Bronchial epithelial cell (primary cell): ENCODE data around the gene NT5DC2. TPM values are rescaled to one million over a fixed set of nuclear protein-coding genes. Genes with fewer than 3 reads are reported as not detected.

Experiments
- DNase-seq: peaks from one replicate; pipeline ENCODE4 v3.0.0-alpha.2; 2010; ENCODE audit warnings: low read depth
- FAIRE-seq: peaks from 2 replicates; lab custom pipeline; 2011; peaks lifted over from hg19 to GRCh38; lab: Jason Lieb, UNC
- H3K27me3 ChIP-seq: 2 replicates; pipeline ENCODE4 v1.5.1; 2011; ENCODE audit warnings: low read length; ENCODE audit not compliant: control insufficient read depth, insufficient read depth
- H3K36me3 ChIP-seq: 2 replicates; pipeline ENCODE4 v1.5.1; 2011; ENCODE audit warnings: low read length; ENCODE audit not compliant: control insufficient read depth, insufficient read depth
- H3K4me3 ChIP-seq: 2 replicates; pipeline ENCODE4 v1.5.1; 2011; ENCODE audit warnings: mild to moderate bottlenecking, low read depth, low read length, control low read depth
- total RNA-seq: library from RNA; depleted of rRNA; stranded (reverse); fragments of >200 nt; gene quantifications from 2 replicates; pipeline ENCODE4 v1.2.1, GENCODE V29; 2014
- TF ChIP-seq, protein P1 (sequence below): IDR thresholded peaks from 2 replicates; pipeline ENCODE4 v1.5.1; 2011; ENCODE audit warnings: mild to moderate bottlenecking, moderate library complexity, low read length, control low read depth, inconsistent platforms; ENCODE audit not compliant: insufficient read depth, severe bottlenecking

Gene NT5DC2
- total RNA-seq, 1 donor from 2014 or later: 29.7 TPM

- Histone ChIP-seq H3K36me3 (peaks cover 8% of the 10 kb centered on the region), H3K27me3 (no peaks in the 10 kb centered on the region), H3K4me3 (no peak overlapping the region)
- FAIRE-seq (no peak), DNase-seq (peak; percentile 51)
- TF ChIP-seq, protein P1, sequence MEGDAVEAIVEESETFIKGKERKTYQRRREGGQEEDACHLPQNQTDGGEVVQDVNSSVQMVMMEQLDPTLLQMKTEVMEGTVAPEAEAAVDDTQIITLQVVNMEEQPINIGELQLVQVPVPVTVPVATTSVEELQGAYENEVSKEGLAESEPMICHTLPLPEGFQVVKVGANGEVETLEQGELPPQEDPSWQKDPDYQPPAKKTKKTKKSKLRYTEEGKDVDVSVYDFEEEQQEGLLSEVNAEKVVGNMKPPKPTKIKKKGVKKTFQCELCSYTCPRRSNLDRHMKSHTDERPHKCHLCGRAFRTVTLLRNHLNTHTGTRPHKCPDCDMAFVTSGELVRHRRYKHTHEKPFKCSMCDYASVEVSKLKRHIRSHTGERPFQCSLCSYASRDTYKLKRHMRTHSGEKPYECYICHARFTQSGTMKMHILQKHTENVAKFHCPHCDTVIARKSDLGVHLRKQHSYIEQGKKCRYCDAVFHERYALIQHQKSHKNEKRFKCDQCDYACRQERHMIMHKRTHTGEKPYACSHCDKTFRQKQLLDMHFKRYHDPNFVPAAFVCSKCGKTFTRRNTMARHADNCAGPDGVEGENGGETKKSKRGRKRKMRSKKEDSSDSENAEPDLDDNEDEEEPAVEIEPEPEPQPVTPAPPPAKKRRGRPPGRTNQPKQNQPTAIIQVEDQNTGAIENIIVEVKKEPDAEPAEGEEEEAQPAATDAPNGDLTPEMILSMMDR: no peak
Observed at GRCh38 chr3:52495777-52496602, 37.7 kb downstream of the NT5DC2 start.

DNA sequence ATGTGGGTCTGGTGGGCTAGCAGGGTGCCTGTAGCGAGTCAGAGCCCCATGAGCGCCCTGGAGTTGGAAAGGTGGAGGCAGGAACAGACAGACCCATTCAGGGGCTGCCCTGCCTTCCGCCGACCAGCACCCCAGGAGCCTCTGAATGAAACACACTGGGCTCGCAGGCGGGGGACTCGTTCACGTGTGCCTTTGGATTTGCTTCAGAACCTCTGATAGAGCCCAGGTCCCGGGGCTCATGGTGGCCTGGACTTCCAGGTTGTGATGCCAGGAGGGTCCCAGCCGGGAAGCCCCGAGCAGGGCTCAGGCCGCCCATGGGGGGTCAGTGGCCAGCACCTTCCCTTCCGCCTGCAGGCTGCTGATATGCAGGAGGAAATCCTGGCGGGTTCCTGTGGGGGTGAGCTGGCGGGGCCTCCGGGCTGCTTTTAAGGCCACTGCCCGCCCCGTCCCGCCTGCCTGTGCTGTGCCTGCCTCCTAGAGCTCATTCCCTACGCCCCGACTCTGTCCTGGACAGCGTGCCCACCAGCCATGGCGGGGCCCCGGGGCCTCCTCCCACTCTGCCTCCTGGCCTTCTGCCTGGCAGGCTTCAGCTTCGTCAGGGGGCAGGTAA lies 38.7 kb downstream of the NT5DC2 start, which contains the start of gene STAB1:
STAB1 (plus strand) TSS at position 453 of the 610 bp plus-strand sequence; CDS start at position 529, 76 bp downstream.
- Histone ChIP-seq H3K27me3 (no peaks in the 10 kb centered on the region), H3K36me3 (peaks cover 15% of the 10 kb centered on the region), H3K4me3 (no peak within 1 kb of the TSS)
- TF ChIP-seq, protein P1: no peak
- FAIRE-seq (no peak), DNase-seq (no peak)

DNA sequence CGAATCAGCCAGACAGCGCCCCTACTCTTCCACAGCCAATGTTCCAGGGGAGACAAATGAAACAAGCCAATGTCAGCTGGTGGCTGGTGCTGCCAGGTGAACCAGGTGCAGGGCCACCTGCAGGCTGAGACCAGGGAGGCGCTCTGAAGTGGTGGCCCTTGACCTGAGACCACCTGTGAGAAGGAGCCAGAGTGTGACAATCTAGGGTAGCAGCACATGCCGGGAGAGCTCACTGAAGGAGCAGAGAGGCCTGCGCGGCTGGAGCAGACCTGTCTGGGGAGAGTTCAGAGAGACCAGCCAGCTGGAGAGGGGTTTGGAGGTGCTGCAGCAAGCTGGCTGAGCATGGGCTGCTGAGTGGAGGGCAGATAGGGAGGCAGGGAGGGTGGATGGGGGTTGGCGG lies 39.2 kb downstream of the NT5DC2 start:
- DNase-seq: no peak
- FAIRE-seq: no peak
- peaks cover 20% of the 10 kb centered on the region for H3K36me3 ChIP-seq
- TF ChIP-seq, protein P1: no peak
- H3K27me3 ChIP-seq: no peaks in the 10 kb centered on the region
- H3K4me3 ChIP-seq: no peak overlapping the region

DNA sequence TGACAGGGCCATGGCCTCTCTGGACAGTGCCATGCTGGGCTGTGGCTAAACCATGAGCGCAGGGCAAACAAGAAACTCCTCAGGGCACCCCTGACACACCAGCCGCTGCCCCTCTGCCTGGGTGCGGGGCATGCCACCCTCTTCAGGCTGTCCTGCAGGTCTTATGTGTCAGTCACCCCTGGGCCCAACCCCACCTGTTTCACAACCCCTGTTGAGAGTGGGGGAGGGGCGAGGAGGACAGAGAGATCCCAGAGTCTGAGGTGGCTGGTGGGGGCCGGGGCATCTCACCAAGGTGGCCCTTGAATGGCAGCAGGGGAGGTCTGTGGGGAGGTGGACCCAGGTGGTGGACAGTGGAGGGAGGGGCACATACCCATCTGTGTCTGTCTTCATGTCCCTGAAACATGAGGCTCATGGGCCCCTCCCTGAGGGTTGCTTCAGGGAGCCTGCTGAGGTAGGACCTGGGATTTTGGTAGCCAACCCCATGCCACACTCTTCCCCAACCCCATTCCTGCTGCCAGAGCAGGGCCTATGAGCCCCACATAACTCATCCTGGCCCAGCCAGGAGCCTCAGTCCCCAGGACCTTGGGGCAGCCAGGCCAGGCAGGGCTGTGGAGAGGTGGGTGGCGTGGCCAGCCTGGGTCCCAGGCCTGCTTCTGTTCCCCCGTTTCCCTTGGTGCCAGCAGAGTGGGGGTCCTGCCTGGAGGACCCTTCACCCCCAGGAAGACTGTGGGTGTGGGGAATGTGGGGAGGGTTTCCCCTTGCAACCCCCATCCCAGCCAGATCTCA lies 40.2 kb downstream of the NT5DC2 start:
- TF ChIP-seq, protein P1: no peak
- Histone ChIP-seq H3K36me3 (peaks cover 26% of the 10 kb centered on the region), H3K4me3 (no peak overlapping the region), H3K27me3 (no peaks in the 10 kb centered on the region)
- DNase-seq: no peak
- no peak for FAIRE-seq

GRCh38 chr3:52492059-52492458 lies 41.6 kb downstream of the NT5DC2 start:
- no peaks in the 10 kb centered on the region for H3K27me3 ChIP-seq
- H3K36me3 ChIP-seq: peaks cover 36% of the 10 kb centered on the region
- no peak for FAIRE-seq

More at GRCh38 chr3:52492059-52492458, 41.6 kb downstream of the NT5DC2 start:
- no peak for DNase-seq
- TF ChIP-seq, protein P1: no peak
- H3K4me3 ChIP-seq: no peak overlapping the region
